Stimulated activated CD8-positive, alpha-beta memory T cell treated with anti-CD3 and anti-CD28 coated beads, Interleukin-12 subunit alpha, Interleukin-12 subunit beta, amount 100 ng/mL, for 1 hour (primary cell): ENCODE results near the gene IBA57.
"Not testable (repeated sequence)": the region's sequence is repeated elsewhere in the genome, so short reads cannot be mapped to it uniquely, and the experiment has no call there.

ENCODE experiments used
- DNase-seq: peaks from one replicate; pipeline ENCODE4 v3.0.0-alpha.2; 2020; ENCODE audit warnings: low read depth

IBA57 gene

GRCh38 chr1:228226956-228227791 lies 61.6 kb downstream of the IBA57 start:
- DNase-seq = no peak

- DNase-seq = not testable (repeated sequence)
Measured at GRCh38 chr1:228228147-228228546, 62.5 kb downstream of the IBA57 start.

GRCh38 chr1:228228601-228229074 lies 63.0 kb downstream of the IBA57 start:
- no peak for DNase-seq

- DNase-seq = no peak
Measured at GRCh38 chr1:228231189-228231588, 65.6 kb downstream of the IBA57 start.
